ENCODE data around the gene WDR91. TPM values are rescaled to one million over a fixed set of nuclear protein-coding genes. Genes with fewer than 3 reads are reported as not detected.
"Not testable (repeated sequence)": the region's sequence is repeated elsewhere in the genome, so short reads cannot be mapped to it uniquely, and the experiment has no call there.

WDR91 gene
- total and polyA plus RNA-seq, 9 donors = 7.3 to 13.6 (median 9.9) TPM

GRCh38 chr7:135213831-135214230 lies 2.5 kb upstream of the WDR91 start:
- peaks cover 3% of the 10 kb centered on the region for H3K36me3 ChIP-seq (ENCODE audit: control insufficient read depth, insufficient read depth, low read length)

GRCh38 chr7:135211946-135212685 lies 790 bp upstream of the WDR91 start:
- no CpG with 5 or more reads among the region's 30 CpGs for WGBS (ENCODE audit: insufficient coverage)
- H3K4me1 ChIP-seq (ENCODE audit: control insufficient read depth, insufficient read depth, low read length); H3K27me3 ChIP-seq (ENCODE audit: control insufficient read depth, insufficient read depth, low read length); H3K9me3 ChIP-seq (replicated peaks; ENCODE audit: control insufficient read depth, low read depth, low read length); H3K36me3 ChIP-seq (ENCODE audit: control insufficient read depth, insufficient read depth, low read length): not testable (repeated sequence)
- DNase-seq = peak; percentile 84
- H3K4me3 ChIP-seq (ENCODE audit: low read length) = peak overlapping the region; percentile 66
- peak overlapping the region; percentile 89 for H3K27ac ChIP-seq (ENCODE audit: low read length)

More at GRCh38 chr7:135213831-135214230, 2.5 kb upstream of the WDR91 start:
- 56% methylated on average over 2 of the region's 2 CpGs for WGBS (ENCODE audit: insufficient coverage)
- Histone ChIP-seq H3K4me1 (ENCODE audit: control insufficient read depth, insufficient read depth, low read length) (peaks cover 7% of the 10 kb centered on the region), H3K27ac (ENCODE audit: low read length) (no peak overlapping the region), H3K4me3 (ENCODE audit: low read length) (no peak overlapping the region), H3K27me3 (ENCODE audit: control insufficient read depth, insufficient read depth, low read length) (no peaks in the 10 kb centered on the region), H3K9me3 (replicated peaks; ENCODE audit: control insufficient read depth, low read depth, low read length) (no peaks in the 10 kb centered on the region)
- DNase-seq = no peak

GRCh38 chr7:135210888-135211178 lies 493 bp downstream of the WDR91 start:
- Histone ChIP-seq H3K36me3 (ENCODE audit: control insufficient read depth, insufficient read depth, low read length) (peaks cover 17% of the 10 kb centered on the region), H3K4me1 (ENCODE audit: control insufficient read depth, insufficient read depth, low read length) (peaks cover 7% of the 10 kb centered on the region), H3K9me3 (replicated peaks; ENCODE audit: control insufficient read depth, low read depth, low read length) (no peaks in the 10 kb centered on the region), H3K27ac (ENCODE audit: low read length) (peak overlapping the region; percentile 92), H3K27me3 (ENCODE audit: control insufficient read depth, insufficient read depth, low read length) (no peaks in the 10 kb centered on the region), H3K4me3 (ENCODE audit: low read length) (peak overlapping the region; percentile 81)
- under 1% methylated on average over 10 of the region's 13 CpGs for WGBS (ENCODE audit: insufficient coverage)
- peak; percentile 78 for DNase-seq

GRCh38 chr7:135209225-135209834 lies 2.0 kb downstream of the WDR91 start:
- peaks cover 7% of the 10 kb centered on the region for H3K4me1 ChIP-seq (ENCODE audit: control insufficient read depth, insufficient read depth, low read length)
- H3K27me3 ChIP-seq (ENCODE audit: control insufficient read depth, insufficient read depth, low read length) = no peaks in the 10 kb centered on the region
- H3K4me3 ChIP-seq (ENCODE audit: low read length) = no peak overlapping the region
- H3K36me3 ChIP-seq (ENCODE audit: control insufficient read depth, insufficient read depth, low read length) = peaks cover 27% of the 10 kb centered on the region
- no CpG with 5 or more reads among the region's 7 CpGs for WGBS (ENCODE audit: insufficient coverage)
- H3K27ac ChIP-seq (ENCODE audit: low read length) = no peak overlapping the region
- peak; percentile 56 for DNase-seq
- H3K9me3 ChIP-seq (replicated peaks; ENCODE audit: control insufficient read depth, low read depth, low read length) = no peaks in the 10 kb centered on the region

GRCh38 chr7:135208102-135208793 lies 3.1 kb downstream of the WDR91 start:
- no peak overlapping the region for H3K4me3 ChIP-seq (ENCODE audit: low read length)
- H3K27me3 ChIP-seq (ENCODE audit: control insufficient read depth, insufficient read depth, low read length) = no peaks in the 10 kb centered on the region
- H3K9me3 ChIP-seq (replicated peaks; ENCODE audit: control insufficient read depth, low read depth, low read length) = no peaks in the 10 kb centered on the region
- no peak overlapping the region for H3K27ac ChIP-seq (ENCODE audit: low read length)
- peaks cover 7% of the 10 kb centered on the region for H3K4me1 ChIP-seq (ENCODE audit: control insufficient read depth, insufficient read depth, low read length)
- DNase-seq = no peak
- peaks cover 38% of the 10 kb centered on the region for H3K36me3 ChIP-seq (ENCODE audit: control insufficient read depth, insufficient read depth, low read length)
- WGBS (ENCODE audit: insufficient coverage) = 76% methylated on average over 5 of the region's 6 CpGs

- DNase-seq = no peak
- no peaks in the 10 kb centered on the region for H3K9me3 ChIP-seq (replicated peaks; ENCODE audit: control insufficient read depth, low read depth, low read length)
- no peak overlapping the region for H3K27ac ChIP-seq (ENCODE audit: low read length)
- WGBS (ENCODE audit: insufficient coverage) = 71% methylated on average over 8 of the region's 8 CpGs
- H3K36me3 ChIP-seq (ENCODE audit: control insufficient read depth, insufficient read depth, low read length) = peaks cover 44% of the 10 kb centered on the region
- H3K4me3 ChIP-seq (ENCODE audit: low read length) = no peak overlapping the region
- peaks cover 7% of the 10 kb centered on the region for H3K4me1 ChIP-seq (ENCODE audit: control insufficient read depth, insufficient read depth, low read length)
- H3K27me3 ChIP-seq (ENCODE audit: control insufficient read depth, insufficient read depth, low read length) = no peaks in the 10 kb centered on the region
These were observed 3.8 kb downstream of the WDR91 start for GRCh38 chr7:135207406-135208101.

- Histone ChIP-seq H3K36me3 (ENCODE audit: control insufficient read depth, insufficient read depth, low read length) (peaks cover 47% of the 10 kb centered on the region), H3K27ac (ENCODE audit: low read length) (no peak overlapping the region), H3K4me3 (ENCODE audit: low read length) (no peak overlapping the region), H3K27me3 (ENCODE audit: control insufficient read depth, insufficient read depth, low read length) (no peaks in the 10 kb centered on the region), H3K4me1 (ENCODE audit: control insufficient read depth, insufficient read depth, low read length) (peaks cover 7% of the 10 kb centered on the region), H3K9me3 (replicated peaks; ENCODE audit: control insufficient read depth, low read depth, low read length) (no peaks in the 10 kb centered on the region)
- DNase-seq = no peak
- 66% methylated on average over 7 of the region's 7 CpGs for WGBS (ENCODE audit: insufficient coverage)
These were observed 4.4 kb downstream of the WDR91 start for GRCh38 chr7:135206941-135207391.

- H3K4me1 ChIP-seq (ENCODE audit: control insufficient read depth, insufficient read depth, low read length) = peaks cover 7% of the 10 kb centered on the region
- no peaks in the 10 kb centered on the region for H3K9me3 ChIP-seq (replicated peaks; ENCODE audit: control insufficient read depth, low read depth, low read length)
- no peak overlapping the region for H3K27ac ChIP-seq (ENCODE audit: low read length)
- H3K36me3 ChIP-seq (ENCODE audit: control insufficient read depth, insufficient read depth, low read length) = peaks cover 53% of the 10 kb centered on the region
- no peak for DNase-seq
- 79% methylated on average over 2 of the region's 8 CpGs for WGBS (ENCODE audit: insufficient coverage)
- H3K27me3 ChIP-seq (ENCODE audit: control insufficient read depth, insufficient read depth, low read length) = no peaks in the 10 kb centered on the region
- H3K4me3 ChIP-seq (ENCODE audit: low read length) = no peak overlapping the region
These were observed 5.5 kb downstream of the WDR91 start for GRCh38 chr7:135205850-135206249.

GRCh38 chr7:135204876-135205275 lies 6.5 kb downstream of the WDR91 start:
- Histone ChIP-seq H3K4me3 (ENCODE audit: low read length) (no peak overlapping the region), H3K9me3 (replicated peaks; ENCODE audit: control insufficient read depth, low read depth, low read length) (no peaks in the 10 kb centered on the region), H3K27me3 (ENCODE audit: control insufficient read depth, insufficient read depth, low read length) (no peaks in the 10 kb centered on the region), H3K4me1 (ENCODE audit: control insufficient read depth, insufficient read depth, low read length) (no peaks in the 10 kb centered on the region), H3K27ac (ENCODE audit: low read length) (no peak overlapping the region), H3K36me3 (ENCODE audit: control insufficient read depth, insufficient read depth, low read length) (peaks cover 59% of the 10 kb centered on the region)
- DNase-seq = no peak
- WGBS (ENCODE audit: insufficient coverage) = 84% methylated on average over 3 of the region's 5 CpGs

- H3K27me3 ChIP-seq (ENCODE audit: control insufficient read depth, insufficient read depth, low read length) = no peaks in the 10 kb centered on the region
- no peak for DNase-seq
- H3K27ac ChIP-seq (ENCODE audit: low read length) = no peak overlapping the region
- 89% methylated on average over 6 of the region's 6 CpGs for WGBS (ENCODE audit: insufficient coverage)
- no peak overlapping the region for H3K4me3 ChIP-seq (ENCODE audit: low read length)
- H3K9me3 ChIP-seq (replicated peaks; ENCODE audit: control insufficient read depth, low read depth, low read length) = no peaks in the 10 kb centered on the region
- no peaks in the 10 kb centered on the region for H3K4me1 ChIP-seq (ENCODE audit: control insufficient read depth, insufficient read depth, low read length)
- H3K36me3 ChIP-seq (ENCODE audit: control insufficient read depth, insufficient read depth, low read length) = peaks cover 61% of the 10 kb centered on the region
These were observed 7.0 kb downstream of the WDR91 start for GRCh38 chr7:135204341-135204749.

Measured in muscle of leg (tissue), 11 donors.